NCI-H1436 (cell line): ENCODE data around the gene TBL2.
"Not testable (repeated sequence)": the region's sequence is repeated elsewhere in the genome, so short reads cannot be mapped to it uniquely, and the experiment has no call there.

ENCODE experiments used
- DNase-seq: peaks from one replicate; lab custom pipeline; 2025; lab: John Stamatoyannopoulos, UW

TBL2 gene

GRCh38 chr7:73535918-73536317 lies 42.5 kb downstream of the TBL2 start:
- not testable (repeated sequence) for DNase-seq

- DNase-seq: no peak
These were observed 44.6 kb downstream of the TBL2 start for GRCh38 chr7:73533742-73534141.

GRCh38 chr7:73532224-73532623 lies 46.2 kb downstream of the TBL2 start:
- no peak for DNase-seq

- DNase-seq: no peak
These were observed 47.6 kb downstream of the TBL2 start for GRCh38 chr7:73530800-73531199.

GRCh38 chr7:73526896-73527821 lies 51.2 kb downstream of the TBL2 start:
- peak; percentile 27 for DNase-seq

GRCh38 chr7:73526158-73526494 lies 52.3 kb downstream of the TBL2 start:
- DNase-seq: not testable (repeated sequence)

- DNase-seq: peak; percentile 98
These were observed 56.1 kb downstream of the TBL2 start, which contains the start of gene BAZ1B for GRCh38 chr7:73522105-73522872. BAZ1B (minus strand) TSS chr7:73522293; CDS start chr7:73521933, 360 bp downstream.

GRCh38 chr7:73521636-73522104 lies 56.7 kb downstream of the TBL2 start:
- peak; percentile 65 for DNase-seq

GRCh38 chr7:73520673-73521635 lies 57.4 kb downstream of the TBL2 start:
- no peak for DNase-seq

- DNase-seq: no peak
These were observed 58.3 kb downstream of the TBL2 start for GRCh38 chr7:73519867-73520672.

GRCh38 chr7:73518470-73518869 lies 59.9 kb downstream of the TBL2 start:
- no peak for DNase-seq
